GM12875 (cell line): Measurements from ENCODE around the gene STRAP.
"Not testable (repeated sequence)": the region's sequence is repeated elsewhere in the genome, so short reads cannot be mapped to it uniquely, and the experiment has no call there.

Experiments
- H3K4me3 ChIP-seq: one replicate; pipeline ENCODE4 v1.5.1; 2011; ENCODE audit warnings: low read depth, low read length, control low read depth
- CTCF ChIP-seq: IDR thresholded peaks from 2 replicates; pipeline ENCODE4 v1.5.1; 2011; ENCODE audit warnings: low read depth, mild to moderate bottlenecking, control low read depth, inconsistent platforms, low read length, moderate library complexity, borderline replicate concordance; ENCODE audit not compliant: insufficient read depth

The STRAP gene

DNA sequence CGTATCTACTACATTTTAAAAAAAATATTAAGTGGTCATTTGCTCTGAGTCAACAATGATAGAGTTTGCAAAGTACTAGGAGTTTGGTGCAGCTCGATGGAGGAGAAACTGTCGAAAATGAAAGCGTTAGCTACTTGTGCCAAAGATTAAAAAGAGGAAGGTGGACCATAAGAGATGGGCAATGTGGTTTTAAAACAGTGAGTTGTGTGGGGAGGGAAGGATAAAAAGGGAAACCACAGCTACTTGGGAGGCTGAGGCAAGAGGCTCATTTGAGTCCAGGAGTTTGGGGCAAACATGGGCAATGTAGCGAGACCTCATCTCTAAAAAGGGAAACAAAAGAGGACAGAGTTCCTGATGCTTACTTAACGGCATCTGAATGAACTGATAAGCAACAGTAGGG lies 18.2 kb upstream of the STRAP start:
- H3K4me3 ChIP-seq, result no peak overlapping the region
- no peak for TF ChIP-seq CTCF

DNA sequence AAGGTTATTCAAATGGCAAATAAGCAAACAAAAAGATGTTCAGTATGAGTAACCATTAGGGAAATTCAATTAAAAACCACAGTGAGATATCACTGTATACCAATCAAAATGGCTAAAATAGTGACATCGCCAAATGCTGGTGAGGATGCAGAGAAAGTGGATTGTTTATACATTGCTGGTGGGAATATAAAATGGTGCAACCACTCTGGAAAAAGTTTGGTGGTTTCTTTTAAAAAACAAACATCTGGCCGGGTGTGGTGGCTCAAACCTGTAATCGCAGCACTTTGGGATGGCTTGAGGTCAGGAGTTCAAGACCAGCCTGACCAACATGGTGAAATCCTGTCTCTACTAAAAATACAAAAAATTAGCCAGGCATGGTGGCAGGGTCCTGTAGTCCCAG lies 14.0 kb upstream of the STRAP start:
- no peak for TF ChIP-seq CTCF
- no peak overlapping the region for H3K4me3 ChIP-seq

- no peak for TF ChIP-seq CTCF
- H3K4me3 ChIP-seq, result no peak overlapping the region
These were observed 8.6 kb upstream of the STRAP start for GRCh38 chr12:15873556-15873955.

GRCh38 chr12:15874556-15875145 lies 7.5 kb upstream of the STRAP start:
- H3K4me3 ChIP-seq, result not testable (repeated sequence)

- TF ChIP-seq CTCF, result no peak
- no peak overlapping the region for H3K4me3 ChIP-seq
These were observed 6.3 kb upstream of the STRAP start for GRCh38 chr12:15875863-15876262.

DNA sequence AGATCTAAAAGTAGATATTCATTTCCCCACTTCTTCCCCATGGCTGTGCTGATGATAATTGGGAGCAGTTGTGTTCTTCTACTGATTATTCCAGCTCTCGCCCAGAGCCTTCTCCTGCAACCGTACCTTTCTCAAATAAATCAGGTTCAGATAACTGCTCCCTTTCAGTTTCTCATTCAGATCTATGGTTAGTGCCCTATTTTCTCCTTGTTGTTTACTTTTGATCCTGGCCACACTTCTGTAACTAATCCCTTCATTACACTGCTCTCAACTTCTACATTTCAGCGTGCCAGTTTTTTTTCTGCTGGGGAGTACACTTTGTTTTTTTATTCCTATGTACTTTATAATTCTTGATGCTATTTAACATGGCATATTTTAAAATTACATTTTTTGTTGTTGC lies 2.8 kb upstream of the STRAP start:
- TF ChIP-seq CTCF, result no peak
- H3K4me3 ChIP-seq, result no peak overlapping the region

GRCh38 chr12:15880721-15881120 lies 1.5 kb upstream of the STRAP start:
- H3K4me3 ChIP-seq, result no peak overlapping the region
- no peak for TF ChIP-seq CTCF

- H3K4me3 ChIP-seq, result peak overlapping the region; percentile 12
- no peak for TF ChIP-seq CTCF
These were observed 1.3 kb downstream of the STRAP start for GRCh38 chr12:15883536-15883935.
